Measurements from ENCODE around the gene KYNU.

The KYNU gene

DNA sequence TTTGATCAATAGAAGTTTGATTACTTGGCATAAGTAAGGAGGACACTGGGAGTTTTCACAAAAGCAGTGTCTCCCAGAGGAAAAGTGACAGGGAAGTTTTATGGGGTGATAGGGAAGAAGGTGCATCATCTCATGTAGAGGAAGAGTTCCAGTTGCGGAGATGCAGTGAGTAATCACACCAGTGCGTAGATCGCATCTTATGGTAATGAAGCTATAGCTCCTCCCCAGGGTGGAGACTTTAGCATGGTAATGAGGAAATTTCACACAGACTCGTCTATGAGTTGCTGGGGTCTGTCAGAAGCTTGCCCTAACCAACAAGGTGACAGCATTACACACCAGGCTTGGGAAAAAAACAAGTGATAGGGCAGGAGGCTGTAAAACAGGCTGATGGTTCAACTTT is 49.0 kb downstream of the KYNU start:
- TF ChIP-seq, protein P1, sequence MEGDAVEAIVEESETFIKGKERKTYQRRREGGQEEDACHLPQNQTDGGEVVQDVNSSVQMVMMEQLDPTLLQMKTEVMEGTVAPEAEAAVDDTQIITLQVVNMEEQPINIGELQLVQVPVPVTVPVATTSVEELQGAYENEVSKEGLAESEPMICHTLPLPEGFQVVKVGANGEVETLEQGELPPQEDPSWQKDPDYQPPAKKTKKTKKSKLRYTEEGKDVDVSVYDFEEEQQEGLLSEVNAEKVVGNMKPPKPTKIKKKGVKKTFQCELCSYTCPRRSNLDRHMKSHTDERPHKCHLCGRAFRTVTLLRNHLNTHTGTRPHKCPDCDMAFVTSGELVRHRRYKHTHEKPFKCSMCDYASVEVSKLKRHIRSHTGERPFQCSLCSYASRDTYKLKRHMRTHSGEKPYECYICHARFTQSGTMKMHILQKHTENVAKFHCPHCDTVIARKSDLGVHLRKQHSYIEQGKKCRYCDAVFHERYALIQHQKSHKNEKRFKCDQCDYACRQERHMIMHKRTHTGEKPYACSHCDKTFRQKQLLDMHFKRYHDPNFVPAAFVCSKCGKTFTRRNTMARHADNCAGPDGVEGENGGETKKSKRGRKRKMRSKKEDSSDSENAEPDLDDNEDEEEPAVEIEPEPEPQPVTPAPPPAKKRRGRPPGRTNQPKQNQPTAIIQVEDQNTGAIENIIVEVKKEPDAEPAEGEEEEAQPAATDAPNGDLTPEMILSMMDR (conservative IDR thresholded peaks at IDR 0.05; ENCODE audit: low read depth): no peak
- no peak for DNase-seq (ENCODE audit: low spot score)
- CTCF ChIA-PET: no interaction called here
- no peak overlapping the region for H3K27ac ChIP-seq
- POLR2A ChIA-PET (ENCODE audit: low non-redundant PET): no interaction called here

- no peak overlapping the region for H3K27ac ChIP-seq
- no peak for DNase-seq (ENCODE audit: low spot score)
Measured at GRCh38 chr2:142930835-142931398, 53.5 kb downstream of the KYNU start.

GRCh38 chr2:142933916-142934315 is 56.5 kb downstream of the KYNU start:
- ChIA-PET CTCF (no interaction called here), POLR2A (ENCODE audit: low non-redundant PET) (no interaction called here)
- no peak for DNase-seq (ENCODE audit: low spot score)
- no peak overlapping the region for H3K27ac ChIP-seq
- TF ChIP-seq, protein P1 (conservative IDR thresholded peaks at IDR 0.05; ENCODE audit: low read depth): no peak

More at GRCh38 chr2:142930835-142931398, 53.5 kb downstream of the KYNU start:
- TF ChIP-seq, protein P1 (conservative IDR thresholded peaks at IDR 0.05; ENCODE audit: low read depth): no peak
- ChIA-PET CTCF (no interaction called here), POLR2A (ENCODE audit: low non-redundant PET) (no interaction called here)

GRCh38 chr2:142935563-142936089 is 58.2 kb downstream of the KYNU start:
- ChIA-PET POLR2A (ENCODE audit: low non-redundant PET) (no interaction called here), CTCF (no interaction called here)
- TF ChIP-seq, protein P1 (conservative IDR thresholded peaks at IDR 0.05; ENCODE audit: low read depth): no peak
- H3K27ac ChIP-seq: no peak overlapping the region
- no peak for DNase-seq (ENCODE audit: low spot score)

DNA sequence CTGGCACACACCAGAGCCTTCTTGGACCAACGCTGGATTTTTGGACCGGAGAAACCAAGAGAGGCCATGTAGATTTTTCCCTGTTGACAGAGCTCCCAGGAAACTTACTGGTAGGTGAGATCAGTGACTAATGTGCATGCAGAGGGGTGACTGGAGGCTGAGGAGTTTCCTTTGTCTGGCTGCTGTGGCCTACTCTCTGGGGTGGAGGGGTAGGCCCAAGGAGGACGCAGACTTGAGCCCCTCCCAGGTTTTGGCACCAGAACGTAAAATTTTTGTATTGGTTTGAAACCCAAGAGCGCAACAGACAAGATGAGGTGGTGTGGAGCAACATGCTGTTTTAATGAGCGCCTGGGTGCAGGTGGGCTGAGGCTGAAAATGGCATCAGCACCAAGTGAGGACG is 59.2 kb downstream of the KYNU start:
- TF ChIP-seq, protein P1 (conservative IDR thresholded peaks at IDR 0.05; ENCODE audit: low read depth): no peak
- DNase-seq (ENCODE audit: low spot score): no peak
- no peak overlapping the region for H3K27ac ChIP-seq
- ChIA-PET POLR2A (ENCODE audit: low non-redundant PET) (no interaction called here), CTCF (no interaction called here)

DNA sequence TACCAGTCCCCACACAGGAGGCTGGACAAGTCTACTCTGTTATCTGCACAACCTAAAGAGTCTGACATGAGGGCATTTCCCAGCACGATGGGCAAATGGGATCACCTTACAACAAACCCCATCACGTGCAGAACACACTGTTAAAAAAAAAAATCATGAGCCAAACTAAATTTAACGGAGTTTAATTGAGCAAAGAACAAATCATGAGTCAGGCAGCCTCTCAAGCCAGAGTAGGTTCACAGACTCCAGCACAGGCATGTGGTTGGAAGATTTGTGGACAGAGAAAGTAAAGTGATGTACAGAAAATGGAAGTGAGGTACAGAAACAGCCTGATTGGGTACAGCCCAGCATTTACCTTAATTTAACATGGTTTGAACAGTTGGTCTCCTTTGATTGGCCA is 59.9 kb downstream of the KYNU start:
- no peak overlapping the region for H3K27ac ChIP-seq
- POLR2A ChIA-PET (ENCODE audit: low non-redundant PET): no interaction called here
- TF ChIP-seq, protein P1 (conservative IDR thresholded peaks at IDR 0.05; ENCODE audit: low read depth): no peak
- no peak for DNase-seq (ENCODE audit: low spot score)
- CTCF ChIA-PET: no interaction called here

Measured in RWPE1 (cell line).